ENCODE results near the gene FZR1.

- TF ChIP-seq CTCF (IDR thresholded peaks at IDR 0.05) (peak; percentile 92), EZH2 (IDR thresholded peaks at IDR 0.05) (no peak), EZH2phosphoT487 (IDR thresholded peaks at IDR 0.05) (no peak)
Measured at GRCh38 chr19:3544742-3545668, 38.9 kb downstream of the FZR1 start.
